Ishikawa (cell line): ENCODE data around the gene MTAP.

Source experiments
- CEBPB ChIP-seq: IDR thresholded peaks from 2 replicates; pipeline ENCODE4 v1.6.1; 2012
- FOXM1 ChIP-seq: IDR thresholded peaks from 2 replicates; pipeline ENCODE4 v1.6.1; 2012; ENCODE audit warnings: low read depth, borderline replicate concordance
- NFIC ChIP-seq: IDR thresholded peaks from 2 replicates; pipeline ENCODE4 v1.6.1; 2012
- TAF1 ChIP-seq: IDR thresholded peaks from 2 replicates; pipeline ENCODE4 v1.6.1; 2012; ENCODE audit warnings: low read depth, mild to moderate bottlenecking
- YY1 ChIP-seq: IDR thresholded peaks from 2 replicates; pipeline ENCODE4 v1.6.1; 2012; ENCODE audit warnings: low read depth
- TF ChIP-seq, protein P1 (sequence below): IDR thresholded peaks from 2 replicates; pipeline ENCODE4 v1.6.1; 2012
- TF ChIP-seq, protein P2 (sequence below): IDR thresholded peaks from 2 replicates; pipeline ENCODE4 v1.6.1; 2012

DNA sequence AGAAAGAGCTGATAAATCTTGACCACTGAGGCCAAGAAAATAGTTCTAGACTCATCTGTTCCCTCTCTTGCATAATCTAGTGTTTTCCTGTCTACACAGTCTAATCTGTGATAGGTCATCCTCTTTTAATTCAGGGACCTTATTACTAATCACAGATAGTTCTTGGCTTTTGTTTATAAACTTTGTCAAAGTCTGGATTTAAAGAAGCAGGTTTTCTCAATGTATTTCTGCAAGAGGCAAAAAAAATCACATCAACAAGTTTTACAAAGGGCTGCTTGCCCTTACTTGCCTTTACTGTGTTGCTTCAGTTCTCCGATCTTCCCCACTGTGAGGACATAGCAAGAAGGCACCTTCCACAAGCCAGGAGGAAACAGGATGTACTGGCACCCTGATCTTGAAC lies 43.9 kb upstream of the MTAP start:
- TF ChIP-seq FOXM1 (no peak), YY1 (no peak), CEBPB (no peak), TAF1 (no peak), NFIC (no peak)
- TF ChIP-seq, protein P1, sequence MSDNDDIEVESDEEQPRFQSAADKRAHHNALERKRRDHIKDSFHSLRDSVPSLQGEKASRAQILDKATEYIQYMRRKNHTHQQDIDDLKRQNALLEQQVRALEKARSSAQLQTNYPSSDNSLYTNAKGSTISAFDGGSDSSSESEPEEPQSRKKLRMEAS: no peak
- TF ChIP-seq, protein P2, sequence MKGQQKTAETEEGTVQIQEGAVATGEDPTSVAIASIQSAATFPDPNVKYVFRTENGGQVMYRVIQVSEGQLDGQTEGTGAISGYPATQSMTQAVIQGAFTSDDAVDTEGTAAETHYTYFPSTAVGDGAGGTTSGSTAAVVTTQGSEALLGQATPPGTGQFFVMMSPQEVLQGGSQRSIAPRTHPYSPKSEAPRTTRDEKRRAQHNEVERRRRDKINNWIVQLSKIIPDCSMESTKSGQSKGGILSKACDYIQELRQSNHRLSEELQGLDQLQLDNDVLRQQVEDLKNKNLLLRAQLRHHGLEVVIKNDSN: no peak
